Colonic mucosa (tissue), 4 donors: ENCODE measurements around the gene ADGRA1. TPM values are rescaled to one million over a fixed set of nuclear protein-coding genes. Genes with fewer than 3 reads are reported as not detected.

ENCODE experiments used
- DNase-seq: peaks from one replicate; pipeline ENCODE4 v3.0.0-alpha.2; 2020
- H3K27ac ChIP-seq: fragments of 200-600 bp; one replicate; pipeline ENCODE4 v1.8.0; 2021
- H3K27me3 ChIP-seq: fragments of 200-600 bp; one replicate; pipeline ENCODE4 v1.8.0; 2021
- H3K36me3 ChIP-seq: fragments of 200-600 bp; one replicate; pipeline ENCODE4 v1.8.0; 2021
- H3K4me1 ChIP-seq: fragments of 200-600 bp; one replicate; pipeline ENCODE4 v1.8.0; 2021; ENCODE audit warnings: mild to moderate bottlenecking
- H3K4me3 ChIP-seq: fragments of 200-600 bp; one replicate; pipeline ENCODE4 v1.8.0; 2021
- H3K9ac ChIP-seq, 2 donors: one replicate each; pipeline ENCODE4 v1.7.0; 2013; ENCODE audit warnings: control low read depth in 2 of 2, low read depth in 2 of 2, low read length in 2 of 2
- H3K9me3 ChIP-seq: fragments of 200-600 bp; one replicate; pipeline ENCODE4 v1.8.0; 2021
- intact Hi-C: fragments of 100-400 bp; cut with DNase I; formaldehyde crosslinking; loops from one replicate; pipeline ENCODE4 v1.14.1; 2022
- total RNA-seq, 2 donors: library from RNA; stranded (reverse); fragmentation: NEBNext Ultra II Directional in 1 of 2; extraction: Animal tissue kit (Norgen Biotek cat#: 25700) in 1 of 2; gene quantifications; one replicate each; pipeline ENCODE4 v1.2.1, GENCODE V29; 2021
- TF ChIP-seq, protein P1 (sequence below): fragments of 200-600 bp; IDR thresholded peaks from one replicate; pipeline ENCODE4 v1.8.0; 2022; ENCODE audit warnings: antibody characterized with exemption, mild to moderate bottlenecking
- donor health status: healthy.
- donor health status: DM: no; HTN: no; CAD: no.
- donor health status: DM: no; HTN: no; CAD: no.

ADGRA1 gene
- total RNA-seq, 2 donors from 2014 or later, result not detected

DNA sequence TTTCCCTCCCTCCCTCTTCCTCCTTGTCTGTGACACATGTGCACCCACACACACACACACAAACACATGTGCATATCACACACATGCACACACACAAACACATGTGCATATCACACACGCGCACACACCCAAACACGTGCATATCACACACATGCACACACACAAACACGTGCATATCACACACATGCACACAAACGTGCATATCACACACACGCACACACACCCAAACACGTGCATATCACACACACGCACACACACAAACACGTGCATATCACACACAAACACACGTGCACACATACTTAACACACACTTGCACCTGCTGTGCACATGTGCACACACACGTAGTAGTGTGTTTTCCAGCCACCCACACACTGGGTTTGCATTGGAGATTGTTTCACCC lies 42.9 kb downstream of the ADGRA1 start:
- Histone ChIP-seq H3K9me3 (no peaks in the 10 kb centered on the region), H3K4me1 (no peaks in the 10 kb centered on the region), H3K27me3 (no peaks in the 10 kb centered on the region), H3K27ac (no peak overlapping the region), H3K36me3 (no peaks in the 10 kb centered on the region), H3K4me3 (no peak overlapping the region), H3K9ac (no peak overlapping the region)
- no peak for DNase-seq
- intact Hi-C loops, result no loop called here
- TF ChIP-seq, protein P1, sequence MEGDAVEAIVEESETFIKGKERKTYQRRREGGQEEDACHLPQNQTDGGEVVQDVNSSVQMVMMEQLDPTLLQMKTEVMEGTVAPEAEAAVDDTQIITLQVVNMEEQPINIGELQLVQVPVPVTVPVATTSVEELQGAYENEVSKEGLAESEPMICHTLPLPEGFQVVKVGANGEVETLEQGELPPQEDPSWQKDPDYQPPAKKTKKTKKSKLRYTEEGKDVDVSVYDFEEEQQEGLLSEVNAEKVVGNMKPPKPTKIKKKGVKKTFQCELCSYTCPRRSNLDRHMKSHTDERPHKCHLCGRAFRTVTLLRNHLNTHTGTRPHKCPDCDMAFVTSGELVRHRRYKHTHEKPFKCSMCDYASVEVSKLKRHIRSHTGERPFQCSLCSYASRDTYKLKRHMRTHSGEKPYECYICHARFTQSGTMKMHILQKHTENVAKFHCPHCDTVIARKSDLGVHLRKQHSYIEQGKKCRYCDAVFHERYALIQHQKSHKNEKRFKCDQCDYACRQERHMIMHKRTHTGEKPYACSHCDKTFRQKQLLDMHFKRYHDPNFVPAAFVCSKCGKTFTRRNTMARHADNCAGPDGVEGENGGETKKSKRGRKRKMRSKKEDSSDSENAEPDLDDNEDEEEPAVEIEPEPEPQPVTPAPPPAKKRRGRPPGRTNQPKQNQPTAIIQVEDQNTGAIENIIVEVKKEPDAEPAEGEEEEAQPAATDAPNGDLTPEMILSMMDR, result no peak

DNA sequence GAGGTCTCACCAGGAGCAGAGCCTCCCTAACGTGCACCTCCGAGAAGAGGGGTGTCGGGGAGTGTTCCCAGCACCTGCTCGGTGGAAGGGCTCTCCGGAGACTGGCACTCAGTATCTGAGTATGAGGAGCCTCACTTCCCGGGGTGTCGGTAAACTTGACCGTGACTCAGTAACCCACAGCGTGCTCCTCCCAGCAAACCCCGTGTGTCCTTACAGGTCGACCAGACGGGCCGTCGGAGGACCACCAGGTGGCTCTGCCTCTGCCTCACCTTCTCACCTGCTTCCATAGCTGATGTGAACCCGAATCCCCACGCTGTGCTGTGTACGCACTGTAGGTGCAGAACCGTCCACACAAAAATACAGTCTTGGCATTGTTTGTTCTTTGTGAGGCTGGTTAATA lies 43.3 kb downstream of the ADGRA1 start:
- DNase-seq, result no peak

DNA sequence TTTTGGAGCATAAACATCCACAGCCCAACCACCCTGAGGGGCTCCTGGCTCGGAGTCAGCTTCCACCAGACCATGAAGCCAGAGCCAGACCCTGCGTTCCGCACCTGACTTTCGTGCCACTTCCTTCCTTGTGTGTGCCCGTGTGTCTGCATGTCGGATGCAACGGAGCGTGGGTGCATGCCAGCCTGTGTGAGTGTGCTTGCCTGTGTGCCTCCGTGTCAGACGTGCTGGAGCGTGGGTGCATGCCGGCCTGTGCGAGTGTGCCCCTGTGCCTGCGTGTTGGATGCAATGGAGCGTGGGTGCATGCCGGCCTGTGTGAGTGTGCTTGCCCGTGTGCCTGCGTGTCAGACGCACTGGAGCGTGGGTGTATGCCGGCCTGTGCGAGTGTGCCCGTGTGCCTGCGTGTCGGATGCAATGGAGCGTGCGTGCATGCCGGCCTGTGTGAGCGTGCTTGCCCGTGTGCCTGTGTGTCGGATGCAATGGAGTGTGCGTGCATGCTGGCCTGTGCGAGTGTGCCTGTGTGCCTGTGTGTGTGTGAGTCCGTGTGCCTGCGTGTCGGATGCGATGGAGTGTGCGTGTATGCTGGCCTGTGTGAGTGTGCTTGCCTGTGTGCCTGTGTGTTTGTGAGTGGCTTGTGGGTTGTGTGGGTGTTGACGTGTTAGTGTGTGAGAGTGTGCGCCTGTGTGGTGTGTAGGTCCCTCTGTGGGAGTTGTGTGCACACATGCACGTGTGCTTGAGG lies 44.2 kb downstream of the ADGRA1 start:
- no peak for DNase-seq
- intact Hi-C loops, result no loop called here
- Histone ChIP-seq H3K9ac (no peak overlapping the region), H3K36me3 (no peaks in the 10 kb centered on the region), H3K4me3 (no peak overlapping the region), H3K9me3 (no peaks in the 10 kb centered on the region), H3K27me3 (no peaks in the 10 kb centered on the region), H3K4me1 (no peaks in the 10 kb centered on the region), H3K27ac (no peak overlapping the region)
- TF ChIP-seq, protein P1, result no peak

More for the DNA sequence above, 43.3 kb downstream of the ADGRA1 start:
- Histone ChIP-seq H3K4me1 (no peaks in the 10 kb centered on the region), H3K9ac (no peak overlapping the region), H3K4me3 (no peak overlapping the region), H3K36me3 (no peaks in the 10 kb centered on the region), H3K27me3 (no peaks in the 10 kb centered on the region), H3K9me3 (no peaks in the 10 kb centered on the region), H3K27ac (no peak overlapping the region)
- intact Hi-C loops, result no loop called here
- TF ChIP-seq, protein P1, result no peak

DNA sequence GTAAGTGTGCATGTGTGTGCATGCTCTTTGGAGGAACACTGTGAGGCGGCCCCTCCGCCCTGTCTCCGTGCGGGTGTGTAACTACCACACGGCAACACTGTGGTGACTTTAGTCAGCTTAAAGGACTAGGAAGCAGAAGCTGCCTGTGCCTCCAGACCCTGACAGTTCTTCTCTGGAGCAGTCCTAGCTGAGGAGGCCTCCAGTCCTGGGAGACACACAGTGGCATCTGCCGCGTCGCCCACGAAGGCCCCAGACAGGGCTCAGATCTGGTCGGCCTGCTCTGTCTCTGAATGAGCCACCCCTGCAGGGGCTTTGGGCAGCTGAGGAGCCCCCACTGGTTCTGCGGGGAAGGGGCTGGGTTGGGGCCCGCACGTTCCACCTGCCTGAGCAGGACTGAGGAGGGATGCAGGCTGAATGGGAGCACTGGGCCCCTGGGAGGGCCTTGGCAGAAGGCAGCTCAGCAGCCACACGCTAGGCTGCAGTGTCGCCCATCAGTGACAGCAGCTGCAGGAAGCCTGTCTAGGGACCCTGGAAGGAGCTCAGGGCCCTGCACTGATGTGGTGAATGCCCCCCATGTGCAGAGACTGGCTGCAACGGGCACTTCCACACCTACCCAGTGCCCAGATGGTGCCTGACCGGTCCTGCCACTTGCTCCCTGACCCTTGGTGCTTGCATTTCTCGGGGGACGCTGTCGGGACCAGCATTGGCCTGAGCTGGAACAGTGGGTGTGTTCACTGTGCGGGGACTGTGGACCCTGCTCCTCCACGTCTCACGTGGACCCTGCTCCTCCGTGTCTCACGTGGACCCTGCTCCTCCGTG lies 45.0 kb downstream of the ADGRA1 start:
- H3K9me3 ChIP-seq, result no peaks in the 10 kb centered on the region
- H3K4me1 ChIP-seq, result no peaks in the 10 kb centered on the region
- intact Hi-C loops, result no loop called here
- no peak overlapping the region for H3K9ac ChIP-seq
- H3K27ac ChIP-seq, result no peak overlapping the region
- no peaks in the 10 kb centered on the region for H3K27me3 ChIP-seq
- H3K4me3 ChIP-seq, result no peak overlapping the region
- DNase-seq, result no peak
- H3K36me3 ChIP-seq, result no peaks in the 10 kb centered on the region
- TF ChIP-seq, protein P1, result no peak

DNA sequence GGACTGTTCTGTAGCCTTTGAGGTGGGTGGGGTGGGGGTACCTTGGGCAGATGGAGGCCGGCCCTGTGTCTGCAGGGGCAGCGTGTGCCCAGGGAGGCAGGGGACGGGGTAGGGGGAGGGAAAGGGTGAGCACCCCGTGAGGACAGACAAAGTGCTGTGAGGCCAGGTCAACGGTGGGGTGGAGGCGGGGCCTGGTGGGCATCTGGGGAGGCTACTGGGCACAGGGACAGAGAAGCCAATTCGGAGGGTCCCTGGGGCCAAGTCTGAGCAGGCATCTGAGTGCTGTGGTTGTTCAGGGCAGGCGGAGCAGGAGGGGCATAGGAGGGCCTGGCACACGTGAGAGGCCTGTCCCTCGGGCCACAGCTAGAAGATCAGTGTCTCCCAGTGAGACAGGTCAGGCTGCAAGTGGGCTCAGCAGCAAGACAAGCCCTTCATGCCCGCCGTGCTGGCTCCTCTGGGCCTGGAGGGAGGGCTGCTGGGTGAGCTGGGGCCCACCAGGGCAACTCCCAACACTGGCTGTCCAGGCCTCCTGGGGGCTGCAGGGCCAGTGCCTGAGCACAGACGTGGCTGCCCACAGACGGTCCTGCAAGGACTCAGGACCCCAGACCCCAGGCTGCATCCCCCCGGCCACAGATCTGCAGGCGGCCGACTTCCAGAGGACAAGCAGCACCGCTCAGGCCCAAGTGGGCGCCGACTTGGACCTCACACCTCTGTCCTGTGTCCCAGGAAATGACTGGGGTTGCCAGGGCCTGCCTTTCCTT lies 45.9 kb downstream of the ADGRA1 start:
- Histone ChIP-seq H3K9ac (no peak overlapping the region), H3K4me3 (no peak overlapping the region), H3K27me3 (no peaks in the 10 kb centered on the region), H3K9me3 (no peaks in the 10 kb centered on the region), H3K4me1 (no peaks in the 10 kb centered on the region), H3K36me3 (no peaks in the 10 kb centered on the region), H3K27ac (no peak overlapping the region)
- DNase-seq, result no peak
- intact Hi-C loops, result no loop called here
- TF ChIP-seq, protein P1, result no peak
